WTC11 (cell line): ENCODE results near the gene KIAA1958. TPM values are rescaled to one million over a fixed set of nuclear protein-coding genes. Genes with fewer than 3 reads are reported as not detected.

Experiments used
- ATAC-seq: fragments of 200-7000 bp; cut with Tn5 transposase; 2 replicates; pipeline ENCODE4 v1.10.0; 2021; ENCODE audit warnings: mild to moderate bottlenecking, moderate library complexity
- CTCF ChIA-PET: fragments of 300-600 bp; sonication (Branson Sonifier 250); formaldehyde crosslinking; loops from one replicate; lab custom pipeline; 2021; ENCODE audit warnings: antibody characterized with exemption; lab: Charles Lee
- POLR2A ChIA-PET: fragments of 350-600 bp; sonication (Branson Sonifier 250); formaldehyde crosslinking; loops from one replicate; lab custom pipeline; 2021; ENCODE audit warnings: antibody characterized with exemption; lab: Charles Lee
- DNase-seq: peaks from one replicate; pipeline ENCODE4 v3.0.0; 2021; ENCODE audit warnings: low spot score
- H3K27ac Mint-ChIP-seq: 2 replicates; pipeline ENCODE4 v1.8.0; 2021; ENCODE audit warnings: mixed read lengths
- H3K27me3 Mint-ChIP-seq: 2 replicates; pipeline ENCODE4 v1.8.0; 2021; ENCODE audit warnings: low read depth, mild to moderate bottlenecking, moderate library complexity, mixed read lengths
- H3K36me3 Mint-ChIP-seq: 2 replicates; pipeline ENCODE4 v1.8.0; 2021; ENCODE audit warnings: mixed read lengths
- H3K4me1 Mint-ChIP-seq: 2 replicates; pipeline ENCODE4 v1.8.0; 2022; ENCODE audit warnings: mixed read lengths
- H3K4me3 Mint-ChIP-seq: 2 replicates; pipeline ENCODE4 v1.8.0; 2021; ENCODE audit warnings: mild to moderate bottlenecking, moderate library complexity, mixed read lengths
- H3K9me3 Mint-ChIP-seq: 2 replicates; pipeline ENCODE4 v1.8.0; 2021; ENCODE audit warnings: mixed read lengths
- ATF1 ChIP-seq: sonication (generic); formaldehyde crosslinking; IDR thresholded peaks from 2 replicates; pipeline ENCODE4 v1.8.1; 2023; ENCODE audit warnings: mild to moderate bottlenecking, moderate library complexity, missing genetic modification reagents
- ATF6 ChIP-seq: sonication (generic); formaldehyde crosslinking; IDR thresholded peaks from 2 replicates; pipeline ENCODE4 v1.8.1; 2023; ENCODE audit warnings: mild to moderate bottlenecking, missing genetic modification reagents
- GABPB1 ChIP-seq: sonication (generic); formaldehyde crosslinking; IDR thresholded peaks from 2 replicates; pipeline ENCODE4 v1.8.1; 2023; ENCODE audit warnings: mild to moderate bottlenecking, missing genetic modification reagents
- GTF2I ChIP-seq: fragments of 250-450 bp; sonication (Bioruptor Pico); conservative IDR thresholded peaks from 2 replicates; pipeline ENCODE4 v1.4.0; 2021; ENCODE audit warnings: mild to moderate bottlenecking
- NFATC4 ChIP-seq: fragments of 250-450 bp; sonication (Bioruptor Pico); IDR thresholded peaks from 2 replicates; pipeline ENCODE4 v1.9.0; 2021; ENCODE audit warnings: mild to moderate bottlenecking
- NFE2L1 ChIP-seq: sonication (generic); formaldehyde crosslinking; IDR thresholded peaks from 2 replicates; pipeline ENCODE4 v1.8.1; 2023; ENCODE audit warnings: missing genetic modification reagents
- NR3C1 ChIP-seq: sonication (generic); formaldehyde crosslinking; conservative IDR thresholded peaks from 2 replicates; pipeline ENCODE4 v1.8.1; 2023; ENCODE audit warnings: low read depth, mild to moderate bottlenecking, missing genetic modification reagents
- OVOL2 ChIP-seq: fragments of 250-450 bp; sonication (Bioruptor Pico); IDR thresholded peaks from 2 replicates; pipeline ENCODE4 v1.9.0; 2021; ENCODE audit warnings: mild to moderate bottlenecking, borderline replicate concordance
- RELA ChIP-seq: sonication (generic); formaldehyde crosslinking; IDR thresholded peaks from 2 replicates; pipeline ENCODE4 v1.8.1; 2022; ENCODE audit warnings: missing genetic modification reagents, mild to moderate bottlenecking, borderline replicate concordance
- SMAD3 ChIP-seq: sonication (generic); formaldehyde crosslinking; IDR thresholded peaks from 2 replicates; pipeline ENCODE4 v1.8.0; 2022; ENCODE audit warnings: missing genetic modification reagents, mild to moderate bottlenecking, borderline replicate concordance
- TCF7 ChIP-seq: sonication (generic); formaldehyde crosslinking; IDR thresholded peaks from 2 replicates; pipeline ENCODE4 v1.8.0; 2022; ENCODE audit warnings: mild to moderate bottlenecking, low read depth, missing genetic modification reagents, moderate library complexity
- TEAD1 ChIP-seq: sonication (generic); formaldehyde crosslinking; IDR thresholded peaks from 2 replicates; pipeline ENCODE4 v1.8.0; 2022; ENCODE audit warnings: mild to moderate bottlenecking, missing genetic modification reagents
- USF1 ChIP-seq: sonication (generic); formaldehyde crosslinking; IDR thresholded peaks from 2 replicates; pipeline ENCODE4 v1.8.0; 2022; ENCODE audit warnings: mild to moderate bottlenecking, missing genetic modification reagents
- USF2 ChIP-seq: sonication (generic); formaldehyde crosslinking; IDR thresholded peaks from 2 replicates; pipeline ENCODE4 v1.8.1; 2023; ENCODE audit warnings: mild to moderate bottlenecking, missing genetic modification reagents, moderate library complexity
- ZNF219 ChIP-seq: sonication (generic); formaldehyde crosslinking; IDR thresholded peaks from 2 replicates; pipeline ENCODE4 v1.8.0; 2023; ENCODE audit warnings: missing genetic modification reagents, mild to moderate bottlenecking, borderline replicate concordance
- ZNF396 ChIP-seq: fragments of 250-450 bp; sonication (Bioruptor Pico); IDR thresholded peaks from 2 replicates; pipeline ENCODE4 v1.8.0; 2021; ENCODE audit warnings: mild to moderate bottlenecking, moderate library complexity, borderline replicate concordance
- ZNF416 ChIP-seq: fragments of 250-450 bp; sonication (Bioruptor Pico); IDR thresholded peaks from 2 replicates; pipeline ENCODE4 v1.9.0; 2021; ENCODE audit warnings: mild to moderate bottlenecking, inconsistent platforms
- total RNA-seq: library from RNA; stranded (reverse); gene quantifications from 3 replicates; pipeline ENCODE4 v1.2.3, GENCODE V29; 2021
- TF ChIP-seq, protein P1 (sequence below): fragments of 200-600 bp; IDR thresholded peaks from 2 replicates; pipeline ENCODE4 v1.8.0; 2022; ENCODE audit warnings: antibody characterized with exemption

The KIAA1958 gene
- total RNA-seq, 1 experiment from 2014 or later: 41.0 TPM

GRCh38 chr9:112503170-112503569, 16.5 kb downstream of the KIAA1958 start:
- peaks cover 8% of the 10 kb centered on the region for H3K36me3 Mint-ChIP-seq
- TF ChIP-seq ZNF396 (CRISPR knock-in tag) (no peak), USF1 (no peak), ZNF219 (CRISPR knock-in tag) (no peak), USF2 (CRISPR knock-in tag) (no peak), GTF2I (CRISPR knock-in tag) (no peak)
- TF ChIP-seq, all 79 proteins: peak for 0
- peaks cover 33% of the 10 kb centered on the region for H3K4me1 Mint-ChIP-seq
- ATAC-seq (no peak), DNase-seq (no peak)
- POLR2A ChIA-PET: no interaction called here
- no peak overlapping the region for H3K4me3 Mint-ChIP-seq
- H3K9me3 Mint-ChIP-seq: peaks cover 8% of the 10 kb centered on the region
- peak overlapping the region; percentile 24; the same call in 1 of the 2 replicates for H3K27ac Mint-ChIP-seq
- no peaks in the 10 kb centered on the region for H3K27me3 Mint-ChIP-seq
- CTCF ChIA-PET: interaction anchor here (0.6 to 0.7 kb wide), 3 partner anchors 40 to 391 kb away, joined by 3 read pairs; no protein-coding TSS in a partner anchor

DNA sequence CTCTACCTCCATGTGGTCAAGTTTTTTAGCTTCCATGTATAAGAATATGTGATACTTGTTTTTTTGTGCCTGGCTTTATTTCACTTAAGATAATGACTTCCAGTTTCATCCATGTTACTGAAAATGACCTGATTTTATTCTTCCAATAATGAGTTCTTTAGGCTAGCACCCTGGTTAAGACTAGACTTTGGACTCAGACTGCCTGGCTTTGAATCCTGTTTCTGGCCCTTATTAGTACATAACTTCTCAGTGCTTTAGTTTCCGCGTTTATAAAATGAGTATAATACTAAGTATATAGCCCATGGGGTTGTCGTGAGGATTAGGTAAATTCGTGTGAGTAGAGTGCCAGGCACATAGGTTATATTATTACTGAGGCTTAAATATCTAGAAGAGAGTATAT, 18.5 kb downstream of the KIAA1958 start:
- H3K9me3 Mint-ChIP-seq: no peaks in the 10 kb centered on the region
- H3K27me3 Mint-ChIP-seq: no peaks in the 10 kb centered on the region
- no peaks in the 10 kb centered on the region for H3K36me3 Mint-ChIP-seq
- peak overlapping the region; percentile 13; the same call in 1 of the 2 replicates for H3K27ac Mint-ChIP-seq
- no peak overlapping the region for H3K4me3 Mint-ChIP-seq
- DNase-seq: no peak
- TF ChIP-seq TEAD1 (CRISPR knock-in tag) (no peak), SMAD3 (CRISPR knock-in tag) (no peak), TCF7 (CRISPR knock-in tag) (no peak), ZNF416 (CRISPR knock-in tag) (no peak), NFATC4 (CRISPR knock-in tag) (no peak), RELA (CRISPR knock-in tag) (no peak), NR3C1 (CRISPR knock-in tag) (no peak), ATF1 (CRISPR knock-in tag) (no peak), ATF6 (CRISPR knock-in tag) (no peak), NFE2L1 (no peak)
- TF ChIP-seq, protein P1, sequence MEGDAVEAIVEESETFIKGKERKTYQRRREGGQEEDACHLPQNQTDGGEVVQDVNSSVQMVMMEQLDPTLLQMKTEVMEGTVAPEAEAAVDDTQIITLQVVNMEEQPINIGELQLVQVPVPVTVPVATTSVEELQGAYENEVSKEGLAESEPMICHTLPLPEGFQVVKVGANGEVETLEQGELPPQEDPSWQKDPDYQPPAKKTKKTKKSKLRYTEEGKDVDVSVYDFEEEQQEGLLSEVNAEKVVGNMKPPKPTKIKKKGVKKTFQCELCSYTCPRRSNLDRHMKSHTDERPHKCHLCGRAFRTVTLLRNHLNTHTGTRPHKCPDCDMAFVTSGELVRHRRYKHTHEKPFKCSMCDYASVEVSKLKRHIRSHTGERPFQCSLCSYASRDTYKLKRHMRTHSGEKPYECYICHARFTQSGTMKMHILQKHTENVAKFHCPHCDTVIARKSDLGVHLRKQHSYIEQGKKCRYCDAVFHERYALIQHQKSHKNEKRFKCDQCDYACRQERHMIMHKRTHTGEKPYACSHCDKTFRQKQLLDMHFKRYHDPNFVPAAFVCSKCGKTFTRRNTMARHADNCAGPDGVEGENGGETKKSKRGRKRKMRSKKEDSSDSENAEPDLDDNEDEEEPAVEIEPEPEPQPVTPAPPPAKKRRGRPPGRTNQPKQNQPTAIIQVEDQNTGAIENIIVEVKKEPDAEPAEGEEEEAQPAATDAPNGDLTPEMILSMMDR: no peak
- ATAC-seq: no peak
- CTCF ChIA-PET: interaction anchor here (1.4 kb wide), 1 partner anchor 46 kb away, joined by 3 read pairs; no protein-coding TSS in a partner anchor
- H3K4me1 Mint-ChIP-seq: peaks cover 36% of the 10 kb centered on the region
- POLR2A ChIA-PET: interaction anchor here (0.6 kb wide), 1 partner anchor 110 kb away, joined by 4 read pairs; no protein-coding TSS in a partner anchor

- Mint-ChIP-seq H3K4me3 (no peak overlapping the region), H3K27me3 (no peaks in the 10 kb centered on the region), H3K9me3 (no peaks in the 10 kb centered on the region), H3K36me3 (no peaks in the 10 kb centered on the region), H3K27ac (peak overlapping the region; percentile 75; the same call in 1 of the 2 replicates), H3K4me1 (peaks cover 36% of the 10 kb centered on the region)
- CTCF ChIA-PET: no interaction called here
- POLR2A ChIA-PET: interaction anchor here (0.6 kb wide), 1 partner anchor 110 kb away, joined by 4 read pairs; no protein-coding TSS in a partner anchor
- ATAC-seq (no peak), DNase-seq (no peak)
- TF ChIP-seq GABPB1 (CRISPR knock-in tag) (0 out of 2 replicates have a peak, but pooled peaks have one; percentile 25), OVOL2 (CRISPR knock-in tag) (no peak)
Measured at GRCh38 chr9:112505607-112506006, 19.0 kb downstream of the KIAA1958 start.
